Measurements from ENCODE around the gene SIRPG.
"Not testable (repeated sequence)": the region's sequence is repeated elsewhere in the genome, so short reads cannot be mapped to it uniquely, and the experiment has no call there.

SIRPG gene

GRCh38 chr20:1608678-1609347 is 48.8 kb downstream of the SIRPG start:
- DNase-seq (ENCODE audit: extremely low read depth in 1 of 2, low read depth in 1 of 2) = not testable (repeated sequence)

GRCh38 chr20:1600736-1601135 is 56.8 kb downstream of the SIRPG start:
- no peak for DNase-seq (ENCODE audit: extremely low read depth in 1 of 2, low read depth in 1 of 2)

GRCh38 chr20:1595333-1595732 is 62.2 kb downstream of the SIRPG start:
- DNase-seq (ENCODE audit: extremely low read depth in 1 of 2, low read depth in 1 of 2) = no peak

- DNase-seq (ENCODE audit: extremely low read depth in 1 of 2, low read depth in 1 of 2) = no peak
Observed at GRCh38 chr20:1588533-1589460, 68.8 kb downstream of the SIRPG start.

- DNase-seq (ENCODE audit: extremely low read depth in 1 of 2, low read depth in 1 of 2) = no peak
Observed at GRCh38 chr20:1587781-1588532, 69.6 kb downstream of the SIRPG start.

- DNase-seq (ENCODE audit: extremely low read depth in 1 of 2, low read depth in 1 of 2) = no peak
Observed at GRCh38 chr20:1579488-1579887, 78.1 kb downstream of the SIRPG start.
